ENCODE data around the gene CFAP97. TPM values are rescaled to one million over a fixed set of nuclear protein-coding genes. Genes with fewer than 3 reads are reported as not detected.

The CFAP97 gene
- total and polyA plus RNA-seq, 9 of the 15 experiments (the other 6 are each of a cell fraction or from before 2014, with no cell fraction given): 17.3 to 57.8 (median 44.4) TPM

- TF ChIP-seq HMGXB4 (CRISPR knock-in tag; IDR thresholded peaks at IDR 0.05) (no peak), BDP1 (IDR thresholded peaks at IDR 0.05; ENCODE audit: insufficient read depth, insufficient read length) (no peak), SIN3B (IDR thresholded peaks at IDR 0.05; ENCODE audit: low read depth) (peak; percentile 44), RBM39 (optimal IDR thresholded peaks at IDR 0.05; ENCODE audit: low read depth, low read length) (no peak), DNMT1 (IDR thresholded peaks at IDR 0.05) (no peak), E2F6 (IDR thresholded peaks at IDR 0.05; ENCODE audit: borderline replicate concordance in 1 of 2, extremely low read depth in 1 of 2, insufficient read depth in 1 of 2, insufficient read length in 1 of 2, low read depth in 1 of 2, low read length in 1 of 2, poor library complexity in 1 of 2, severe bottlenecking in 1 of 2) (peak in 1 of 2 experiments; percentile 39), CTCF (IDR thresholded peaks at IDR 0.05 in 2 of 3, conservative IDR thresholded peaks at IDR 0.05 in 1 of 3; ENCODE audit: insufficient read depth in 2 of 3, low read depth in 1 of 3, low read length in 3 of 3) (peak in 2 of 3 experiments; percentile 22 to 26; a peak in 2 of 6 replicates), HEY1 (CRISPR knock-in tag; IDR thresholded peaks at IDR 0.05; ENCODE audit: borderline replicate concordance) (no peak), PRMT5 (CRISPR knock-in tag; IDR thresholded peaks at IDR 0.05) (no peak), ARID4B (CRISPR knock-in tag; IDR thresholded peaks at IDR 0.05) (0 out of 2 replicates have a peak, but pooled peaks have one; percentile 26), MBD1 (CRISPR knock-in tag; IDR thresholded peaks at IDR 0.05) (no peak)
Measured at GRCh38 chr4:185209031-185209851, 5.4 kb upstream of the CFAP97 start, which contains the start of gene SNX25 (continued).
